ENCODE measurements around the gene EFNA5. TPM values are rescaled to one million over a fixed set of nuclear protein-coding genes. Genes with fewer than 3 reads are reported as not detected.

EFNA5 gene
- total RNA-seq, 6 experiments from 2014 or later = 0.26 TPM; not detected in 5

- Mint-ChIP-seq H3K9me3 (peaks cover 5% of the 10 kb centered on the region), H3K36me3 (ENCODE audit: low read depth) (no peaks in the 10 kb centered on the region), H3K4me1 (ENCODE audit: low read depth) (no peaks in the 10 kb centered on the region), H3K27ac (no peak overlapping the region), H3K4me3 (no peak overlapping the region), H3K27me3 (ENCODE audit: insufficient read depth) (peaks cover 4% of the 10 kb centered on the region; the same call in 1 of the 2 replicates)
- no peak for TF ChIP-seq CTCF (IDR thresholded peaks at IDR 0.05)
- DNase-seq = no peak
These were observed 274.4 kb downstream of the EFNA5 start for GRCh38 chr5:107396351-107396690.

- no peak overlapping the region for H3K27ac Mint-ChIP-seq
- peaks cover 4% of the 10 kb centered on the region; the same call in 1 of the 2 replicates for H3K27me3 Mint-ChIP-seq (ENCODE audit: insufficient read depth)
- no peak overlapping the region for H3K4me3 Mint-ChIP-seq
- H3K36me3 Mint-ChIP-seq (ENCODE audit: low read depth) = no peaks in the 10 kb centered on the region
- H3K4me1 Mint-ChIP-seq (ENCODE audit: low read depth) = no peaks in the 10 kb centered on the region
- H3K9me3 Mint-ChIP-seq = peaks cover 5% of the 10 kb centered on the region
- no peak for DNase-seq
- TF ChIP-seq CTCF (IDR thresholded peaks at IDR 0.05) = no peak
These were observed 274.9 kb downstream of the EFNA5 start for GRCh38 chr5:107395632-107396350.

GRCh38 chr5:107393851-107394250 lies 276.9 kb downstream of the EFNA5 start:
- Mint-ChIP-seq H3K27me3 (ENCODE audit: insufficient read depth) (peaks cover 4% of the 10 kb centered on the region; the same call in 1 of the 2 replicates), H3K4me1 (ENCODE audit: low read depth) (peaks cover 7% of the 10 kb centered on the region; the same call in 1 of the 2 replicates), H3K36me3 (ENCODE audit: low read depth) (no peaks in the 10 kb centered on the region), H3K9me3 (peaks cover 5% of the 10 kb centered on the region), H3K27ac (no peak overlapping the region), H3K4me3 (no peak overlapping the region)
- TF ChIP-seq CTCF (IDR thresholded peaks at IDR 0.05) = no peak
- DNase-seq = no peak

GRCh38 chr5:107391787-107392186 lies 278.9 kb downstream of the EFNA5 start:
- DNase-seq = no peak
- no peaks in the 10 kb centered on the region; the same call in 1 of the 2 replicates for H3K9me3 Mint-ChIP-seq
- peaks cover 19% of the 10 kb centered on the region; the same call in 1 of the 2 replicates for H3K4me1 Mint-ChIP-seq (ENCODE audit: low read depth)
- H3K27me3 Mint-ChIP-seq (ENCODE audit: insufficient read depth) = no peaks in the 10 kb centered on the region
- H3K4me3 Mint-ChIP-seq = no peak overlapping the region
- no peak for TF ChIP-seq CTCF (IDR thresholded peaks at IDR 0.05)
- no peaks in the 10 kb centered on the region for H3K36me3 Mint-ChIP-seq (ENCODE audit: low read depth)
- H3K27ac Mint-ChIP-seq = no peak overlapping the region

- no peaks in the 10 kb centered on the region for H3K27me3 Mint-ChIP-seq (ENCODE audit: insufficient read depth)
- H3K4me1 Mint-ChIP-seq (ENCODE audit: low read depth) = peaks cover 19% of the 10 kb centered on the region; the same call in 1 of the 2 replicates
- no peaks in the 10 kb centered on the region for H3K36me3 Mint-ChIP-seq (ENCODE audit: low read depth)
- no peak overlapping the region; the same call in 1 of the 2 replicates for H3K27ac Mint-ChIP-seq
- H3K4me3 Mint-ChIP-seq = no peak overlapping the region
- no peak for TF ChIP-seq CTCF (IDR thresholded peaks at IDR 0.05)
- H3K9me3 Mint-ChIP-seq = no peaks in the 10 kb centered on the region; the same call in 1 of the 2 replicates
- DNase-seq = no peak
These were observed 281.0 kb downstream of the EFNA5 start for GRCh38 chr5:107389775-107390148.
